ENCODE results near the gene TRIM63.

Gene TRIM63

DNA sequence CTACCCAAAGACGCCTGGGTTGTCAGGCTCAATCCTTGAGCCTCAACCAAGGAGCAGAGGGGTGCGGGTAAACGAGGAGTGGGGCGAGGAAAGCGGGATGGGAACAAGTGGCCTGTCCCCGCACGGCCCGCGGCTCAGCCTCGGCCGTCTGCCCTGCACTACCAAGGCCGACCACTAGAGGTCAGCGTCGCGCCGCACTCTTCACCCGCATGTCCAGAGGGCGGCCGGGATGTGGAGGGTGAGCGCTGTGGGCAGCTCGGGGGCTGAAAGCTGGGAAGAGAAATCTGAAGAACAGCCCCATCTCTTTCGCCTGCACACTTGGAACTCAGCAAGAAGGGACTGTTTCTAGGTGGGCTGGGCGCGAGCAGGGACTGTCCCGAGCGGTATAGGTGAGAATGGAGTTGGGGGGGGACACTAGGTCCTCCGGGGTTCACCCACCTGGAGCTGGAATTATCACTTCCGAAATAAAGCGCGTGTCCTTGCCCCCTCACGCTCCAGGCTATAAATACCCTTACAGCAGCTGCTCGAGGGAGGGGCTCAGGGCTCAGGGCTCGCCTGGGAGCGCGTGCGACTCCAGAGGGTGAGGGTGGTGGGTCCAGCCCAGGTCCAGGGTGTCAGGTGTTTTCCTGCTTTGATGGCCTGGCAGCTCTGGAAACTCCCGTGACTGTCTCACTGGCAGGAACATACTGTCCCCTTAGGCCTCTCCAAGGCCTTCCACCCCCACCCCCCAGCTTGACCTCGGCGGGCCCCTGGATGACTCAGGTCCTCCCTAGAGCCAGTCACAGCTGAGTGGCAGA is 31.3 kb downstream of the TRIM63 start:
- TF ChIP-seq CTCF (IDR thresholded peaks at IDR 0.05; ENCODE audit: low read depth, low read length) = peak; percentile 99
- DNase-seq (ENCODE audit: low read depth in 2 of 2) = peak; percentile 68 to 76
- peak overlapping the region; percentile 77 to 85 for H3K4me3 ChIP-seq (replicated peaks in 1 of 2; ENCODE audit: low read depth in 2 of 2, low read length in 2 of 2)

- H3K4me3 ChIP-seq (replicated peaks in 1 of 2; ENCODE audit: low read depth in 2 of 2, low read length in 2 of 2) = peak overlapping the region; percentile 77 to 85
- peak; percentile 89 to 91 for DNase-seq (ENCODE audit: low read depth in 2 of 2)
- no peak for TF ChIP-seq CTCF (IDR thresholded peaks at IDR 0.05; ENCODE audit: low read depth, low read length)
Observed at GRCh38 chr1:26035203-26035958, 32.0 kb downstream of the TRIM63 start.

- TF ChIP-seq CTCF (IDR thresholded peaks at IDR 0.05; ENCODE audit: low read depth, low read length) = no peak
Observed at GRCh38 chr1:26034504-26035202, 32.8 kb downstream of the TRIM63 start.

DNA sequence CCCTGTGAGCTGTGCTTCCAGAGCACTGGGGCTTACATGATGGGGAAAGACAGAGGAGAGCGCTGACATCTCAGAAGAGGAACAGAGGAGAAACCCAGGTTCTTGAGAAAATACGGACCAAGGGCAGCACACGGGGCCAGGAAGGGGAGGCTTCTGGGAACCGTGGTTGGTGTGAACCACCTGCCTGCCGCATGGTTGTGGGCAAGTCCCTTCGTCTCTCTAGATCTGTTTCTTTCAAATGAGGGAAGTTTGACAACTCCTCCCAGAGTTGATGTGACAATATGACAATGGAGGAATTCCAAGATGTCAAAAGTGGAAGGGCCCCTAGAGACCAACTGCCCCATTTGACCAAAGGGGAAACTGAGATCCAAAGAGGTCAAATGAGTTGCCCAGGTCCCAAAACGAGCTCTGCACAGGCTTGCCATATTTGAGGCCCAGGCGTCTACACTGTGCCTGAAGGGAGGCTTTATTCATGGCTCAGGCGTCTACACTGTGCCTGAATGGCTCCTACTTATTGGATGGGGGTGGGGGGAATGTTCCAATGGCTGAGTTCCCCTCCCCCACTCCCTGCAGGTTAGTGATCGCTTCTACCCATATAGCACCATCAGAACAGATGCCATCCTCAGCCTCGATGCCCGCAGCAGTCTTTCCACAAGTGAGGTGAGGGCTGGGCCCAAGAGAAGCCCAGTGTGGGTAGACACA is 34.6 kb downstream of the TRIM63 start:
- TF ChIP-seq CTCF (IDR thresholded peaks at IDR 0.05; ENCODE audit: low read depth, low read length) = no peak
- no peak for DNase-seq (ENCODE audit: low read depth in 2 of 2)
- H3K4me3 ChIP-seq (replicated peaks in 1 of 2; ENCODE audit: low read depth in 2 of 2, low read length in 2 of 2) = no peak overlapping the region

More at GRCh38 chr1:26034504-26035202, 32.8 kb downstream of the TRIM63 start:
- no peak for DNase-seq (ENCODE audit: low read depth in 2 of 2)
- peak overlapping the region; percentile 77 to 85 for H3K4me3 ChIP-seq (replicated peaks in 1 of 2; ENCODE audit: low read depth in 2 of 2, low read length in 2 of 2)

DNA sequence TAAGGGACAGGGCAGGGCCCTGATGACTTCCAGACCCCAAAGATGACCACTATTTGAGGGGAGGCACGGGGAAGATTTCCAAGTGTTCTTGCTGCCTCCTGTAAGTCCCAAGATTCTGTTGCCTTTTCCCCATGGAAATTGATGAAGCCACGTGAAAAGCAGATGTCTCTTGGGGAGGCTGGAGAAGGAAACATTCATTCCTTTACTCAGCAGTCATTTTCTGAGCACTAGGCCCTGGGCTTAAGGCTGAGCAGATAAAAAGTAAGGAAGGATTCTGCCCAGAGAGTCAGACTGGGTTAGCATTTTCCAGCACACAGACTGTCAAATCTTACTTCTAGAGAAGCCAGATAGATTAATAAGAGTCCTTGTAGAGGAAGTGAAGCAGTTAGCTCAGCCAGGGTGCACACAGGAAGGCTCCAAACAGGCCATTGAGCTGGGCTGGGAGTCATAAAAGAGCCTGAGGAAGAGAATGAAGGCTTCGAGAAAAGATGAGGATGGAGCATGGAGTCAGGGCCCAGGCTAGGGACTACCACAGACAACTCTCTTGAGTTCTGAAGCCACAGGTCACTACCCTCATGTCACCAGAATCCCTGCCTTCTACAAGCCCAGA is 35.7 kb downstream of the TRIM63 start:
- no peak for TF ChIP-seq CTCF (IDR thresholded peaks at IDR 0.05; ENCODE audit: low read depth, low read length)
- peak in 1 of 2 donors; percentile 37 for DNase-seq (ENCODE audit: low read depth in 2 of 2)
- H3K4me3 ChIP-seq (replicated peaks in 1 of 2; ENCODE audit: low read depth in 2 of 2, low read length in 2 of 2) = no peak overlapping the region

DNA sequence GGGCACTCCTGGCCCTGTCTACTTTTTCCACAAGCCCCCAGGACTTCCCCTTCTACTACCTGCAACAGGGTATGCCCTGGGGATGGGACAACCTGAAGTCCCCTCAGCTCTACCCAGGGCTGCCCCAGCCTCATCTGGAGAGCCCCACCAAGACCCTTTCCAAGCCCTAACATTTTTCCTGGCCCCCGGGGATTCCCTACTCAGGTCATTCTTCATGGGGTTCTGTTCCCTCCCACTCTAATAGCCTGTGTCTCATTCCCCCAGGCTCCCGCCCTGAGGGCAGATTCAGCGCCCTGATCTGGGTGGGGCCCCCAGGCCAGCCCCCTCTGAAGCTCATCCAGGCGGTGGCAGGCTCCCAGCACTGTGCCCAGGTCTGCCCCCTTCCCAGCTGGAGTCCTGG is 36.2 kb downstream of the TRIM63 start:
- DNase-seq (ENCODE audit: low read depth in 2 of 2) = no peak
- no peak for TF ChIP-seq CTCF (IDR thresholded peaks at IDR 0.05; ENCODE audit: low read depth, low read length)
- no peak overlapping the region for H3K4me3 ChIP-seq (replicated peaks in 1 of 2; ENCODE audit: low read depth in 2 of 2, low read length in 2 of 2)

Measured in cardiac fibroblast (primary cell).